Activated gamma-delta T cell treated with Interleukin-2 at 50 U/mL for 16 hours (primary cell): ENCODE measurements around the gene GFPT1.
"Not testable (repeated sequence)": the region's sequence is repeated elsewhere in the genome, so short reads cannot be mapped to it uniquely, and the experiment has no call there.

Experiments used
- DNase-seq: peaks from one replicate; pipeline ENCODE4 v3.0.0-alpha.2; 2020

GFPT1 gene

DNA sequence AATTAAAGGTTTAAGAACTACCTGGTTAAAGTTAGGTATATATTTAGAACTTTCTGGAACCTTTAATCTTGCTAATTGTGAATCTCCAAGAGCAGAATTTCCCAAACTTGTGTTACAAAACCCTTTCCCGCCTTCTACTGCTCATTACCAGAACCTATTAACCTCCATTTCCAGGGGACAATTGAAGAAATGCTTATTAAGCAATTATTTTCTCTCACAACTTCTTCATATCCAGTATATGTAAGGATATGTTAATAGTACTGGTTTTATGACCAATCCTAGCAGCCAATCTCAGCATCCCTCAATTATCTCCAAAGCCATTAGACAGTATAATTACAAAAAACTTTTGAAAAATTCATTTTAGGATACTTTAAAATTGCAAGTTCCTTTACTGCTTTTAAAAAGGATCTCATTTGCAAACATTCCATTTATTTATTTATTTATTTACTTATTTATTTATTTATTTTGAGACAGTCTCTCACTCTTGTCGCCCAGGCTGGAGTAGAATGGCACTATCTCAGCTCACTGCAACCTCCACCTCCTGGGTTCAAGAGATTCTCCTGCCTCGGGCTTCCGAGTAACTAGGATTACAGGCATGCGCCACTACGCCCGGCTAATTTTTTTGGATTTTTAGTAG, 3.7 kb downstream of the GFPT1 start:
- DNase-seq: no peak

DNA sequence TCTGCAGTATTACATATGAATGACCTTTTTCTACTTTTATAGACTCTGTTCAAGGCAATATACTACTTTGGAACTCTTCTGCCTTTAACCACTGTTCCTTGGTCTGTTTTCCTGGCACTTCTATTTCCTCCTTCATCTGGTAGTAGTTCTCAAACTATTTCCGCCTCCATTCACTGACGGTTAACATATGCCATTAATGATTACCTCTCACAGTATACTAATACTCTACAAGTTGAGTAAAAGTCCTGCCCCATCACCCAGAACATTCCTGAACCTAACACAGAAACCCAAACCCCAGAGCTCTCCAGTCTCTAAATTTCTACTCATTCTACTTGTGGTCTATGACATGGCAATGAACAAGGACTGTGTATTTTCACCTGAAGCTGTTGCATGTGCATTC, 4.5 kb downstream of the GFPT1 start:
- no peak for DNase-seq

DNA sequence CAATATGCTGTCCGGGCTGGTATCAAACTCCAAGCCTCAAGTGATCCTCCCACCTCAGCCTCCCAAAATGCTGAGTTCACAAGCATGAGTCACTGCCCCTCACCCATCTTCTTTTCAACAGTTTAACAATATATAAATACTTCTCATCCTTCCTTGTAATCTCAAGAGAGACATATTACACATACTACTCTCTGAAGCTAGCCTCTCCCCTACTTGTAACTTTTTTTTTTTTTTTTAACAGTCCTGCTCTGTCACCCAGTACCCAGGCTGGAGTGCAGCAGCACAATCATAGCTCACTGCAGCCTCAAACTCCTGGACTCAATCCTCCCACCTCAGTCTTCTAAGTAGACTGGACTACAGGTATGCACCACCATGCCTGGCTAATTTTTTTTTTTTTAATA, 5.7 kb downstream of the GFPT1 start:
- no peak for DNase-seq

DNA sequence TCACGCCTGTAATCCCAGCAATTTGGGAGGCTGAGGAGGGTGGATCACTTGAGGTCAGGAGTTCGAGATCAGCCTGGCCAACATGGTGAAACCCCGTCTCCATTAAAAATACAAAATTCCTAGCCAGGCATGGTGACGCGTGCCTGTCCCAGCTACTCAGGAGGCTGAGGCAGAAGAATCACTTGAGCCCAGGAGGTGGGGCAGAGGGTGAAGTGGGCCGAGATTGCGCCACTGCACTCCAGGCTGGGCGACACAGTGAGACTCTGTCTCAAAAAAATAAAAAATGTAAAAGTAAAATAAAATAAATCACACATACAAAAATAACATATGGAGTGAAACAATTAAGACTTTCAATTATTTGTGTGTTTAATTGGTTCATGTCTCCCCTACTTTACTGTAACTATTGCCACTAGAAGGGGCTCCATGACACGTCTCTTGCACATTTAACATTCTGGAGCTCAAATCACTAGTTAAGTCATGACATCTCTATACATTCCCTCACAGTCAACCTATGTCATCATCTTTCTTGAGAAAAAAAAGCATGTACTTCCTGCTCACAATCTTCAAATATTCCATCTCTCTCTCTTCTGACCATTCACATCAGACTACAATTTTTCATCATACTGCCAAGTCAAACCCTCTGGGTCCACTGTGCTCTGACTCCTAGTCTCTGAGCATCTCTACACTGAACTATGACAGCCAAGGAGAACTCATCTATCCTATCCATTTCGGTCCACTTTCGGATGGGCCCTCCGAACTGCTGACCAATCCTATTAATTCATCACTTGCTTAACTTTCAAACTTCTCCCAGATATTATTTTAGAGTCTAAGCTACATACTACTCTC, 6.7 kb downstream of the GFPT1 start:
- DNase-seq: no peak

DNA sequence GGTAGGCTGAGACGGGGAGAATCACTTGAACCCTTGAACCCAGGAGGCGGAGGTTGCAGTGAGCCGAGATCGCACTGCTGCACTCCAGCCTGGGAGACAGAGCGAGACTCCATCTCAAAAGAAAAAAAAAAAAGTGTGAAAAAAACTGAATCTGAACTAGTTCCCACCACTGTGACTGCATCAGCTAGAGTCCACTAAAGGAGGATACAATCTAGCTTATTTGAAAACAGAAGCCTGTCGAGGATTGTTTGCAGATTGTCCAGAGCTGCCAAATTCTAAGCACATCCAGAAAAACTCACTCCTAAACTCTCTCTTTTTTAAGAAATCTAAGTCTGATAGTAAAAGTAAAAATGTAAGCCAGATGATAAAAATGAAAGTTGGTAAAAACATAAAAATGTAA, 10.6 kb downstream of the GFPT1 start:
- DNase-seq: no peak

DNA sequence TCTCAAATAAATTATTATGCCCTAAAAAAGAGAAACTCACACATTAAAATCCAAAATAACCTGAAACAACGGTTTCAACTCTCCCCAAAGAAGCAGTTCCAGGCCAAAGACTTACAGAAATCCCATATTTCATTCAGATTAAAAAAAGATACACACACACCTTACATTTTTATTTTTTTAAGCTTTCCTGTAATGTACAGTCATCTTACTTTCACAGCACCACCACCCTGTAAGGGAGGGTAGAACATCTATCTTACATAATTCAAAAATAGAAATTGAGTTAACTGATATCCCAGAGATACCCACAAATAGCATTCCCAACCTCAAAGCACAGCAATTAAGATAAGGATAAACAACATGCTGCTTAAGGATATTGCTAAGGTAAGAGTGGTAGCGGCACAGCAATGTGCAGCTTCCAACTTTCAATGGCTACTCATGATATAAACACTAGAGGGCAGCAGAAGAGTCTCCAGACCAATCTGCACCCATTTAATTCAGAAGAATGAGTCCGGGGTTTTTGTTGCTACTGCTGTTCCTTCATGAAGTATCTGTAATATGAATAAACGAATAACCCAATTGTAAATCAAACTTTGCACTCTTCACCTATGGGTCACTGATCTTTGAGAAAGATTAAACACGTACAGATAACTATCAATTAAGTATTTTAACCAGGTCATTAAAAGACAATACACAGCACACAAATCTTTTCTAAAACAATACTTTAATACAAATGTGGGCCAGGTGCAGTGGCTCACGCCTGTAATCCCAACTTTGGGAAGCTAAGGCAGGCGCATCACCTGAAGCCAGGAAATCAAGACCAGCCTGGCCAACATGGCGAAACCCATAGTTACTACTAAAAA, 11.3 kb downstream of the GFPT1 start:
- DNase-seq: no peak

DNA sequence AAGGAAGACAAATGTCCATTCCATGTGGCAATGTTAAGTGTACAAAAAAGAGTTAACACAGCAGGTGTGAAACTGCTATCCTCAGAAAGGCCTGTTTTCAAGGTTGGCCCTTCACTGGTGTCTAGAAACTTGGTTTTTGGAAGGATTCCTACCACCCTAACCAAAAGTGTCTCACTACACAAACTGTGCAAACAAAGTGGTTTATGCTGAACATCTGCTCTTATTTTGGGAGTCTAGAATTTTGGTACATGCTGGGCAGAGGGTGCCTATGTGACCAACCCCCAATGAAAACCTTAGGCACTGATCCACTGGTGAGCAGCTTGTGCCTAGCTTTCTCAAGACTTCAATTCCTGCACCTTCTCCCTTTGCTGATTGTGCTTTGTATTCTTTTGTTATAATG, 14.3 kb downstream of the GFPT1 start:
- no peak for DNase-seq

DNA sequence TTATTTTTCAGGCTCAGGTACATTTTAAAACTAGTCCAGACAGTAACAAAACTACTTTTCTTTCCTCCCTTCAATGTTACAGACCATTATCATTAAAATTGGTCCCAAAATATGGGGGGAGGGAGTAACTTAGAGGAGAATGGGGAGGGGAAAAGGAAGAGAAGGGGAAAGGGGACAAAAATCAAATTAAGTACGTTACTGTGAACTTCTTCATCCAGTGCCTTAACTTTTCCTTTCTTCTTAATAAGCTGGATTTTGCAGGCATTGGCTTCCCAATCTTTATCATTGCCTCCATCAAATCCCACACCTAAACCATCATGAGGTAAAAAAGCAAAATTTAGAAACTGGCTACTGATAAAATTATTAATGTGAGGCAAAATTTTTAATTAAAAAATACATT, 17.2 kb downstream of the GFPT1 start:
- no peak for DNase-seq

DNA sequence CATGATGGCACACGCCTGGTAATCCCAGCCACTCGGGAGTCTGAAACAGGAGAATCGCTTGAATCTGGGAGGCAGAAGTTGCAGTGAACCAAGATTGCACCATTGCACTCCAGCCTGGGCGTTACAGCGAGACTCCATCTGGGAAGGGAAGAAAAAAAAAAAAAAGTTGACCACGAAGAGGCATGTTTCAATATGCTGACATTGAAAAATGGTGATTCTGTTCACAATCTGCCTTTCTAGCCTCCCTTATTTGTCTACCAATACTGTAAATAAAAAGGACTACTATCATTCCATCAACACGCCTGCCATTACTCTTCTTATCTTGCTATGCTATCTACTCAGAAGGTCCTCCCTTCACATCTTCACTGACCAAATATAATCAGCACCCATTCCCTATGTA, 18.4 kb downstream of the GFPT1 start:
- no peak for DNase-seq

DNA sequence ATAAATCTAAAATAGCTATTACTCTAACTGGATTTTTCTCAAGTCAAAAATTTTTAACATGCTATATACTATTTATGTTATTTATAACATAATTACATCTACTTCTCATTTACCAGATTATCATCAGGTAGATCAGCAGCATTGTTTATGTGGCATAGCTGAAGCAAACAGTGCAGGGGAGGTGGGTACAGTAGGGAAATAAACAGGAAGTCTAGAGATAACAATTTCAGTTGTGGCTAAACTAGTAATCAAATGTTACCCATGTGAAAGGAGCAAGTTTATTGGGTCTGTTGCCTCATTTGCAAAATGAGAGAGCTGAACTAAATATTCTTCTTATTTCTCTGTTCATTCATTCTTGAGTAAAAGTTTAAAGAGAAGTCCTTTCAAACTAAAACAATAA, 27.7 kb downstream of the GFPT1 start:
- DNase-seq: no peak

DNA sequence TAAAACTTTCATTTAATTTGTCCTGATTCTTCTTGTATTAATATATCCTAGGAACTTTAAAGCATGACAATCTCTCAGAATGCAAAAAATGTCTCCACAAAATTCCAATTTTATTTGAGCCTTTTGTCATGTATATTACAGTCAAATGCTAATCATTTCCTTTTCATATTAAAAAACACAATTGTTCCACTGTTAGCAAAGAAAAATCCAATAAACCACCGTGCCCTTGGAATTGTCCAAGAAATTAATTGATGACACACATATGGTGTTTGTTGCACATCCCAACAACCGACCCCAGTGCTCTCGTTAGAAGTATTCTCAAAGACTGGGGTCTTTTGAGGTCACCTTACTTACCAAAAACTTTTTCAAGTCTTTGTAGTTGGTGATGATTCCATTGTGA, 28.1 kb downstream of the GFPT1 start:
- DNase-seq: no peak

DNA sequence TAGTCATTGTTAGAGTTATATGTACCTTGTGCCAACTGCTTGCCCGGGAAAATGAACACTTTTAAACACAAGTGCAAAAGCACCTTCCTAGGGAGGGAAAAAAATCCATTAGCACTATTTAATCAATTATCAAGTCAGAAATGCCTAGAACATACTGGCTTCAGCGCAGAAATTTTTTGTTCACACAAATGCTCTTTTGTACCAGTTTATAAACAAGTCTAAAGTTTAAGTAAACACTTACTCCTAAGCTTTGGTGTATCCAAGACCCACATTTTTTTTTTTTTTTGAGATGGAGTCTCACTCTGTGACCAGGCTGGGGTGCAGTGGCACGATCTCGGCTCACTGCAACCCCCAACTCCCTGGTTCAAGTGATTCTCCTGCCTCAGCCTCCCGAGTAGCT, 30.6 kb downstream of the GFPT1 start:
- no peak for DNase-seq

DNA sequence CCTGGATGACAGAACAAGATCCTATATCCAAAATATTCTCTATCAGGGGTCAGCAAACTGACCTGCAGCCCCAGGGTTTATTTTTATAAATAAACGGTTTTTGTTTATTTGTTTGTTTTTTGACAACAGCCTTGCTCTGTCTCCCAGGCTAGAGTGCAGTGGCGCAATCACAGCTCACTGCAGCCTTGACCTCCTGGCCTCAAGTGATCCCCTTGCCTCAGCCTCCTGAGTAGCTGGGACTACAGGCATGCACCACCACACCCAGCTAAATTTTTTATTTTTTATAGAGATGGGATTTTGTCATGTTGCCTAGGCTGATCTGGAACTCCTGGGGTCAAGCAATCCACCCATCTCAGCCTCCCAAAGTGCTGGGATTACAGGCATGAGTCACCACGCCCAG, 32.1 kb downstream of the GFPT1 start:
- DNase-seq: not testable (repeated sequence)

DNA sequence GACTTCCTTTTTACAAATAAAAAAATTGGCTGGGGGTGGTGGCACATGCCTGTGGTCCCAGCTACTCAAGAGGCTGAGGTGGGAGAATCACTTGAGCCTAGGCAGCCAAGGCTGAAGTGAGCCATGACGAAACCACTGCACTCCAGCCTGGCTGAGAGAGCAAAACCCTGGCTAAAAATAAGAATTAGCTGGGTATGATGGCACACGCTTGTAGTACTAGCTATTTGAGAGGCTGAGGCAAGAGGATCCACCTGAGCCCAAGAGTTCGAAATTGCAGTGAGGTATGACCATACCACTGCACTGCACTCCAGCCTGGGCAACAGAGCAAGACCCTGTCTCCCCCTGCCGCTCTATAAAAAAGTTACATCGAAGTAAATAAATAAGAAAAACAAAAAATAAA, 33.7 kb downstream of the GFPT1 start:
- no peak for DNase-seq

DNA sequence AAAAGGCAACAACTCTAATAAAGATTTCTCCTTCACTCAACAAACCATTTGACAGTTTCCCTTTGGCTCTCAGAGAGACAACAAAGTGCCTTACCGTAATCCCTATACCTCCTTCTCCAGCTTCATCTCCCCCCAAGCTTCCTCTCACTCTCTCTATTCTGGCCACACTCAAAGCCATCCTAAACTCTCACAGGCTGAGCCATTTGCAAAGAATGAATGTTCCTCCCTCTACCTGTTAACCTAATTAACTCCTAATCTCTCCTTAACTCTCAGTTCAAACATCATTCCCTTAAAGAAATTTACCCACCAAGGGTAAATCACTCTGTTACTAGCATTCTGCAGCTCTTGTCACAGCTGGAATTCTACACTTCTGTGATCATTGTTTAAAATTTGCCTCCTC, 38.2 kb downstream of the GFPT1 start:
- no peak for DNase-seq

DNA sequence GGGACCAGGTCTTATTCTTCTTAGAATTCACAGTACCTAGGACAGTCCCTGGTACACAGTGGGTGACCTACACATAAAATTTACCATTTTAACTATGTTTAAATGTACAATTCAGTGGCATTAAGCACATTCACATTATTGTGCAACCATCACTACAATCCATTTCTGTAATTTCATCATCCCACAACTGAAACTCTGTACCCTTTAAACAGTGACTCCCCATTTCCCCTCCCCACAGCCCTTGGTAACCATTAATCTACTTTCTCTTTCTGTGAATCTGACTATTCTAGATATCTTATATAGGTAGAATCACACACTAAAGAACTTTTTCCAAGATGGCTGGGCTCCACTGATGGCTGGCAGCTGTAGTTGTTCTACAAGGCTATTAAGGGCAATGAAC, 41.6 kb downstream of the GFPT1 start:
- DNase-seq: no peak

DNA sequence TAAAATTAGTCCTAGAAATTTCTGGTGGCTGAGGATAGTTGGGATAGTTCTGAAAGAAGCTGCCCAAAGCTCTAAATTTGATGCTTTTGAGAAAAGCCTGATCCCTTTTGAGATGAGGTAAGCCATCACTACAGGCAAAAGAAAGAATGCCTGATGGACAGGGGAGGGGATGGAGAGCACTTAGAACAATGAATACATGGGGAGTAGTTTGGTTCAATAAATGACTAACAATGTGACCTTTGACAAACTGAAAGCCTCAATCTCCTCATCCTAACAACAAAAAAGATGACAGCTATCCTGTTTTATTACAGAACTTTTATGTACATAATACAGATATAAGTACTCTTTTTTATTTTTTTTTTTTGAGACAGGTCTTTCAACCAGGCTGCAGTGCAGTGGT, 42.7 kb downstream of the GFPT1 start:
- DNase-seq: no peak

DNA sequence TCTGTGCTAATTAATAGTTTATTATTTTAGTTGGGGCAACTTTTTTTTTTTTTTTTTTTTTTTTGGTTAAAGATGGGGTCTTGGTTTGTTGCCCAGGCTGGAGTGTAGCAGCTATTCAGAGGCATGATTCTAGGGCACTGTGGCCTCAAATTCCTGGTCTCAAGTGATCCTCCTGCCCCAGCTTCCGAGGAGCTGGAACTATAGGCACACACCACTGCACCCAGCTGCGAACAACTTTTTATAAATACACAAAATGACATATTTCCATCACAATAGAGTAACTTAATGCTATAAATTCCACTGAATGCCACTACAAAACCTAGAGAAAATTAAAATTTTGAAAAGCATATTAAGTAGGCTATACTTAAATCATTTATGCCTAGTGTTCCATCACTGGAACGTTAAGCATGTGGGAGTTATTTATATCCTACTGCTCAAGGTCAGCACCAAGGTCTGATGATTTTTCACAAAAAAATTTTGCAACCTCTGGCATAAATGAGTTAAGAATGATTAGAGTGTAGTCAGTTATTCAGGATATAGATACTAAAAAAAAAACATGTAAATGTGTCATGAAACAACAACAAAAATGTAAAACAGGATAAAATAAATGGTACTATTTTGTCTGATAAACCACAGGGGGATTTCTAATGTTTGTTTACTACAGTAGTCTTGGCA, 46.8 kb downstream of the GFPT1 start:
- no peak for DNase-seq

DNA sequence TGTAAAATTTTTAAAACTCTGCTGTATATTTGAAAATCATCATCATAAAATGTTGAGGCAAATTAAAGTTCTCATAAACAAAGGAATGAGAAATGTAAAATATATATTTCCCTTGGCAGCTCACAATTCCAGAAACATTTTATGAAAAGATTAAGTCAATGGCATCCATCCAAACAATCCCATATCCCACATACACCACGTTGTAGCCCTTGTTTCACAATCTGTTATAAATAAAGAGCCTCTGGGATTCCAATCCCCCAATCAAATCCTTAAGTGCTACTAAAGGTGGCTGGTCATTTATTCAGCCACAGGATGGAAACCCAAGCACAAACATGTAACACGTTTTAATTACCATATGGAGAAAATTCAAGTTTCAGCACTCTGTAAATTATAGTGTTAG, 51.7 kb downstream of the GFPT1 start:
- DNase-seq: no peak

DNA sequence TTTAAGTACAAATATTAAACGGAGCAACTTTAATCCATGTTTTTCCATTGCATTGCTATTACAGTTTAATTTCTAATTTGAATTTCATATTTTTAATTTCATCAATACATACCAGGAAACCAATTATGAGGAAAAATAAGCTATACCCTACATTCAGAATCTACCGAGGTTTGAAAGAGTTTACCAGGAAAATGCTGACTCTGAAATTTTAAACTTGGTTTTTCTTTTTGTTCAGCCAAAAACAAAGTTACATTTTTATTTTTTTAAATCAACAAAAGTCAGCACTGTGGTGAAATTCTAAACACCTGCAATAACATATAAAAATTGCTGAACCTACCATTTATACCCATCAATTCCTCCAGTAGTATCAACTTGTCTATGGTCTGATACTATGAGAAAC, 53.7 kb downstream of the GFPT1 start:
- no peak for DNase-seq

DNA sequence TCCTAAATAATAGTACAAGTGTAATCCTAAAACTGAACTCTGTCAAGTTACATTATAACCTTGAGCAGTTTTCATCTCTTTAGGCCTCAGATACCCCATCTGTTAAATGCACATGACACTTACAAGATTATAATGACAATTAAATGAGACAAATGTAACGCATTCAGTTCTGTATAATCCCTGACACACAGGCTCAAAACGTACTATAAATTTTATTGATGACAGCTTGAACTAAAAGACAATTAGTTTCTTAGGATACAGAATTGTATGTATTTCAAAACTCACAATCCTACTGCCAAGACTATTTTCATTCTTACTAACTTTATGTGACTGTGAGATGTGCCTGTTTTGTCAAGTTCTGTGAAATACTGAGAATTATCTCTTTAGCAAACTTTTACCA, 56.2 kb downstream of the GFPT1 start:
- no peak for DNase-seq

DNA sequence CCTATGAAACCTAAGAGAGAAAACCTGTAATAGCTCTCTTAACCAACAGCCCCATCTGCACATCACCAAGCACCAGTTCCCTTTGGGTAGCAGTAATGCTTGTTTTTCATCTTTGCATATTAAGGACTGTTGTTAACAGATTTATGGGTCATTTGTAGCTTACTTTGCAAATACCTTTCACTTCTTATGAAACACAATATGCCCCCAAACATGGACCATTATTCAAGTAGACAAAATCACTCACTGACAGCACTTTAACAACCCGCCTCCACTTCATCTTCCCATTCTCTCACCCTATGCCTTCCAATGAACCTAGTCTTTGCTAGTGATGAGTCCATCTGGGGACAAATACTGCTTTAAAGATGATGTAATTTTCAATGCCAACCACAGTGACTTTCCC, 64.4 kb downstream of the GFPT1 start:
- DNase-seq: no peak

DNA sequence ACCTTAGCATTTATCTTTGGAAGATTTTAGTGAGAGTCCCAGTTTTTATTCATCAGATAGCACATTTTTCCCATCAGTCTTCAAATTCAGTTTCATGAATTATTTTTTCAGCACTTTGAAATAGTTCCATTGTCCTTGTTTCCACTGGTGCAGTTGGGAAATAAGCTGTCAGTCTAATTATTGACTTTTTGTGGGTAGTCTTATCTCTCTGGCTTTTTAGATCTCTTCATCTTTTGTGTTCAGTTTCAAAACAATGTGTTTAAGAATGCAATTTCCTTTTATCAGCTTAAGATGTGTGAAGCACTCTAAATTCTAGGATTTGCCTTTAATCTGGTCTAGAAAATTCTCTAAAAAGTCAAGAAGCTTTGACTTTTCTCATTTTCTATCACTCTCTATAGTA, 70.5 kb downstream of the GFPT1 start:
- DNase-seq: no peak
